ENCODE measurements around the gene SIAH1.

The SIAH1 gene

DNA sequence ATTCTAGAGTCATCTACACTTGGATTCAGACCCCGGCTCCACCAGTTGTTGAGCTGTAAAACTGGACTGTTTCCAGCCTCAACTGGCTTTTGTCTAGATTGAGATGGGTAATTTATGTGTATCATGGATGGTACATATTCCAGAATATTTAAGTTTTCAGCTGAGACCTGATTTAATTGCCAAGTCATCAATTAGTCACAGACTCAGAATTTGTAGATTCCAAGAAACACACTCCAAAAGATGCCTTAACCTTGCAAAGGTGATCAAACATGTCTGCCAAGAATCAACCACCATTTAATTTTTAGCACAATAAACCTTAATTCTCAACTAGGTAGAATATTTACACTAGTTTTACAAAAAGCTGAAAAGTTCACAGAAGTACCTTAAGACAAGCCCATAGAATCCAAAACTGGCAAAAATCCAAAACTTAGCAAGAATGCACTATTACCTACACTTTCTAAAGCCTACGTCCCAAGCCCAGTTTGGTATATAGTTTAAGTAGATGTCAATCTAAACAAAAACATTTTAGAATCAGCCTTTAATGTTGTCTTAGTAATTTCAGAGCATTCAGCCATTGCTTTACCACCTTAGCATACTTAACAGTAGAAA is 17.7 kb downstream of the SIAH1 start:
- Histone ChIP-seq H3K4me3 (ENCODE audit: insufficient read depth, low read depth, low read length, poor library complexity, severe bottlenecking) (no peak overlapping the region), H3K27me3 (replicated peaks; ENCODE audit: control insufficient read depth, insufficient read depth, low read length, poor library complexity, severe bottlenecking) (no peaks in the 10 kb centered on the region), H3K9me3 (ENCODE audit: control insufficient read depth, low read length) (no peaks in the 10 kb centered on the region), H3K27ac (ENCODE audit: insufficient read depth, low read length, poor library complexity, severe bottlenecking) (peak overlapping the region; percentile 78), H3K4me1 (ENCODE audit: control insufficient read depth, insufficient read depth, low read length, poor library complexity, severe bottlenecking) (peaks cover 12% of the 10 kb centered on the region), H3K36me3 (ENCODE audit: control insufficient read depth, insufficient read depth, low read length) (no peaks in the 10 kb centered on the region)
- DNase-seq = no peak

- Histone ChIP-seq H3K36me3 (ENCODE audit: control insufficient read depth, insufficient read depth, low read length) (no peaks in the 10 kb centered on the region), H3K9me3 (ENCODE audit: control insufficient read depth, low read length) (no peaks in the 10 kb centered on the region), H3K4me1 (ENCODE audit: control insufficient read depth, insufficient read depth, low read length, poor library complexity, severe bottlenecking) (peaks cover 12% of the 10 kb centered on the region), H3K4me3 (ENCODE audit: insufficient read depth, low read depth, low read length, poor library complexity, severe bottlenecking) (peak overlapping the region; percentile 72), H3K27me3 (replicated peaks; ENCODE audit: control insufficient read depth, insufficient read depth, low read length, poor library complexity, severe bottlenecking) (no peaks in the 10 kb centered on the region), H3K27ac (ENCODE audit: insufficient read depth, low read length, poor library complexity, severe bottlenecking) (peak overlapping the region; percentile 78)
- DNase-seq = peak; percentile 12 to 22 (median 17)
These were observed 18.8 kb downstream of the SIAH1 start for GRCh38 chr16:48366165-48367093.

DNA sequence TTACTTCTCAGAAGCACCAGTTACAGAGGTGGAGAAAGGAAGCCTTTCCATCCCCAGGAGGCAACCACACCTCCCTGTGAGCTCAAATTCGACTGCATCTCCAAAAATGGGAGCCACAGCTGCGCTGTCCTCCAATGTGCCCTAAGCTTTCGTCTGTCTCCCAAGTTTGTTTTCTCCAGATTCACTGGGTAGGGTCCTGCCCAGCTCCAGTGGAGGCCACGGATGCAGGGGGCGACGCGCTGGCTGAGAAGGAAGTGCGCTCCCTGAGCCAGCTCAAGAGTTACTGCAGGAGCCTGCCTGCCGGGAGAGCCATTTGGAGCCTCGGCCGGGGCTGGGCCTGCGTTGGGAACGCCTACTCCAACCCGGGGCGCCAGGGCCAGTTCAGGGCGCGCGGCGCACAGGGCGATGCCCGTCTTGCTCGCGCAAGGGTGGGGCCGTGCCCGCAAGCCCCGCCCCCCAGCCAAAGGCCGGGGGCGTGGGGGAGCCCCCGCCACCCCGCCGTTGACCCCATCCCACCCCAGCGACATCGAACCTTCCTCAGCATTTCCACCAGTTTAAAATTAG is 19.5 kb downstream of the SIAH1 start:
- Histone ChIP-seq H3K4me1 (ENCODE audit: control insufficient read depth, insufficient read depth, low read length, poor library complexity, severe bottlenecking) (peaks cover 12% of the 10 kb centered on the region), H3K9me3 (ENCODE audit: control insufficient read depth, low read length) (no peaks in the 10 kb centered on the region), H3K27ac (ENCODE audit: insufficient read depth, low read length, poor library complexity, severe bottlenecking) (peak overlapping the region; percentile 78), H3K36me3 (ENCODE audit: control insufficient read depth, insufficient read depth, low read length) (no peaks in the 10 kb centered on the region), H3K27me3 (replicated peaks; ENCODE audit: control insufficient read depth, insufficient read depth, low read length, poor library complexity, severe bottlenecking) (no peaks in the 10 kb centered on the region), H3K4me3 (ENCODE audit: insufficient read depth, low read depth, low read length, poor library complexity, severe bottlenecking) (peak overlapping the region; percentile 72)
- peak; percentile 55 to 70 (median 56) for DNase-seq

DNA sequence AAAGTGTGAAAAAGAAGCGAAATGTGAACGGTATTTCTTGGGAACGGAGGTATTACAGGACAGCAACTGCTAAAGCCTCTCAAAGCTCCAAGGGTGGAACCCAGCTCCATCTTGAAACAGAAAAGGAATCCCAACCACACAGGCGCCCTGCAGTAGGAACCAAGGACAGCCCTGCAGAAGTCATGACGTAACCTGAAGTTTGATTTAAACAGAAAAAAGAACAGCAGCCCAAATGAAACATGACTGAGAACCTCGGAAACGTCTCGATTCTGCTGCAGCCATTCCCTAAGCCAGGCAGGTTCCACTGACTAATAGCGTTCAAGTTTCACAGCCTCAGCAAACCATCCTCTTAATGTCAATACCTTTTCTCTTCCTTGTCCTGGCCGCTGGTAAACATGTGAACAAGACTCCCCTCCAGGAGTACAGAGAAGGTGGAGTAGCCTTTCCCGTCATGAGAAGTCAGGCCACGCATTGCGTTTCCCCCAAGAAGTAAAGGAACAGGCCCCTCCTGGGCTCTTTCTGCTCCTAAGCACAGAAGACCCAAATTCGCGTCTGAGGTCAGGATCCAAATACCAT is 20.1 kb downstream of the SIAH1 start:
- H3K36me3 ChIP-seq (ENCODE audit: control insufficient read depth, insufficient read depth, low read length) = no peaks in the 10 kb centered on the region
- peaks cover 12% of the 10 kb centered on the region for H3K4me1 ChIP-seq (ENCODE audit: control insufficient read depth, insufficient read depth, low read length, poor library complexity, severe bottlenecking)
- no peak for DNase-seq
- H3K4me3 ChIP-seq (ENCODE audit: insufficient read depth, low read depth, low read length, poor library complexity, severe bottlenecking) = no peak overlapping the region
- no peaks in the 10 kb centered on the region for H3K27me3 ChIP-seq (replicated peaks; ENCODE audit: control insufficient read depth, insufficient read depth, low read length, poor library complexity, severe bottlenecking)
- no peaks in the 10 kb centered on the region for H3K9me3 ChIP-seq (ENCODE audit: control insufficient read depth, low read length)
- no peak overlapping the region for H3K27ac ChIP-seq (ENCODE audit: insufficient read depth, low read length, poor library complexity, severe bottlenecking)

GRCh38 chr16:48361540-48362144 is 23.6 kb downstream of the SIAH1 start:
- peaks cover 12% of the 10 kb centered on the region for H3K36me3 ChIP-seq (ENCODE audit: control insufficient read depth, insufficient read depth, low read length)
- H3K9me3 ChIP-seq (ENCODE audit: control insufficient read depth, low read length) = no peaks in the 10 kb centered on the region
- no peaks in the 10 kb centered on the region for H3K27me3 ChIP-seq (replicated peaks; ENCODE audit: control insufficient read depth, insufficient read depth, low read length, poor library complexity, severe bottlenecking)
- DNase-seq = no peak
- no peak overlapping the region for H3K27ac ChIP-seq (ENCODE audit: insufficient read depth, low read length, poor library complexity, severe bottlenecking)
- H3K4me3 ChIP-seq (ENCODE audit: insufficient read depth, low read depth, low read length, poor library complexity, severe bottlenecking) = no peak overlapping the region
- H3K4me1 ChIP-seq (ENCODE audit: control insufficient read depth, insufficient read depth, low read length, poor library complexity, severe bottlenecking) = peaks cover 5% of the 10 kb centered on the region

- no peaks in the 10 kb centered on the region for H3K9me3 ChIP-seq (ENCODE audit: control insufficient read depth, low read length)
- H3K4me3 ChIP-seq (ENCODE audit: insufficient read depth, low read depth, low read length, poor library complexity, severe bottlenecking) = no peak overlapping the region
- H3K4me1 ChIP-seq (ENCODE audit: control insufficient read depth, insufficient read depth, low read length, poor library complexity, severe bottlenecking) = peaks cover 5% of the 10 kb centered on the region
- H3K27ac ChIP-seq (ENCODE audit: insufficient read depth, low read length, poor library complexity, severe bottlenecking) = no peak overlapping the region
- H3K36me3 ChIP-seq (ENCODE audit: control insufficient read depth, insufficient read depth, low read length) = peaks cover 12% of the 10 kb centered on the region
- DNase-seq = no peak
- H3K27me3 ChIP-seq (replicated peaks; ENCODE audit: control insufficient read depth, insufficient read depth, low read length, poor library complexity, severe bottlenecking) = no peaks in the 10 kb centered on the region
These were observed 24.2 kb downstream of the SIAH1 start for GRCh38 chr16:48361012-48361411.

DNA sequence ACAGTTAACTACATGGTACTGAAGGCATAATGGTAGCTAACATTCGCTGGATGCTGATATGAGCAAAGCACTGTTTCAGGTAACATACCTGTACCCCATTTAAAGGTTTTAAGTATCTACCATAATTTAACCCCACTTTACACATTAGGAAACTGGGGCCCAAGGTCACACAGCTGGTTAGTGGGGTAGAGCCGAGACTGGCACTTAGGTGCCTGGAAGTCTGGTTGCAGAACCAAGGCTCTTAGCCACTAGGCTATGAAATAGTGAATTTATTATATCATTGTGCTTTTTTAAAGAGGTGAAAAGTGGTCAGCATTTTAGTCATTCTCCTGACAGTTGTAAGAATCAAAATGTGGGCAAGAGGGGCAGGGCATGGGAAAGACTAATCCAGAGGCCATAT is 25.2 kb downstream of the SIAH1 start:
- Histone ChIP-seq H3K9me3 (ENCODE audit: control insufficient read depth, low read length) (no peaks in the 10 kb centered on the region), H3K27me3 (replicated peaks; ENCODE audit: control insufficient read depth, insufficient read depth, low read length, poor library complexity, severe bottlenecking) (no peaks in the 10 kb centered on the region), H3K4me1 (ENCODE audit: control insufficient read depth, insufficient read depth, low read length, poor library complexity, severe bottlenecking) (no peaks in the 10 kb centered on the region), H3K36me3 (ENCODE audit: control insufficient read depth, insufficient read depth, low read length) (peaks cover 12% of the 10 kb centered on the region), H3K4me3 (ENCODE audit: insufficient read depth, low read depth, low read length, poor library complexity, severe bottlenecking) (no peak overlapping the region), H3K27ac (ENCODE audit: insufficient read depth, low read length, poor library complexity, severe bottlenecking) (no peak overlapping the region)
- DNase-seq = no peak

GRCh38 chr16:48358419-48358818 is 26.8 kb downstream of the SIAH1 start:
- no peak for DNase-seq
- H3K27me3 ChIP-seq (replicated peaks; ENCODE audit: control insufficient read depth, insufficient read depth, low read length, poor library complexity, severe bottlenecking) = no peaks in the 10 kb centered on the region
- H3K36me3 ChIP-seq (ENCODE audit: control insufficient read depth, insufficient read depth, low read length) = peaks cover 12% of the 10 kb centered on the region
- H3K27ac ChIP-seq (ENCODE audit: insufficient read depth, low read length, poor library complexity, severe bottlenecking) = no peak overlapping the region
- no peaks in the 10 kb centered on the region for H3K9me3 ChIP-seq (ENCODE audit: control insufficient read depth, low read length)
- peaks cover 3% of the 10 kb centered on the region for H3K4me1 ChIP-seq (ENCODE audit: control insufficient read depth, insufficient read depth, low read length, poor library complexity, severe bottlenecking)
- H3K4me3 ChIP-seq (ENCODE audit: insufficient read depth, low read depth, low read length, poor library complexity, severe bottlenecking) = no peak overlapping the region

DNA sequence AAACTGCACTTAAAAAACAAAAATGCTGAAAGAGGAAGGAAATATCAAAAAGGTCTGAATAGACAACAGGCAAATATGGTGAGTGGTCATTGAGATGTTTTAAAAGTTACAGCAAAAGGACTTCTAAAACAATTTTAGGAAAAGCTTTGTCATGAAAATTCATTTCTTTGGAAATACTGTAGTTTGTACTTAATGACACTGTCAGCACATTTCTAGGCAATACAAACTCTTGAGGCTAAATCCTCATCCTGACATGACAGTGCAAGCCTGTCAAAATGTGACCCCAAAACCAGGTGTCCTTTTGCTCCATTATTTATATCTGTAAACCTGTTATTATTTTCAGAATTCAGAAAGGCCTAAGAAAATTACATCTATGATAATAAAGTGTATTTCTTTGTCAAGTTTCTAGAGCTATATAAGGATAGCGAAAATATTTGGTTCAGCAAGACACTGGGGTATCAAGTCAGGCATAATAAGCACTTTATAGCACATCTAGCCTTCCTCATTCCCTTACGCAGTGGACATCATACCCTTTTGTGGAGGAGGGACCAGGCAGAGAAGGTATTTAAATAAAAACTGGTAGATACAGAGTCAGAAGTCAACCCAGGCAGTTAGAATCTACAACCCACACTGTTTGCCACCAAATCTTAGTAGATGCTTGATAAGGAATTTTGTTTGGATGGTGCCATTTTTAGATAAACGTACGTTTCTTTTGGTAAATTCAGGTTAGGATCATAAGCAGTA is 28.4 kb downstream of the SIAH1 start:
- no peaks in the 10 kb centered on the region for H3K9me3 ChIP-seq (ENCODE audit: control insufficient read depth, low read length)
- H3K36me3 ChIP-seq (ENCODE audit: control insufficient read depth, insufficient read depth, low read length) = peaks cover 19% of the 10 kb centered on the region
- H3K4me3 ChIP-seq (ENCODE audit: insufficient read depth, low read depth, low read length, poor library complexity, severe bottlenecking) = no peak overlapping the region
- no peak overlapping the region for H3K27ac ChIP-seq (ENCODE audit: insufficient read depth, low read length, poor library complexity, severe bottlenecking)
- no peaks in the 10 kb centered on the region for H3K27me3 ChIP-seq (replicated peaks; ENCODE audit: control insufficient read depth, insufficient read depth, low read length, poor library complexity, severe bottlenecking)
- DNase-seq = no peak
- peaks cover 3% of the 10 kb centered on the region for H3K4me1 ChIP-seq (ENCODE audit: control insufficient read depth, insufficient read depth, low read length, poor library complexity, severe bottlenecking)
